HepG2 (cell line): ENCODE data around the gene GRPEL2. TPM values are rescaled to one million over a fixed set of nuclear protein-coding genes. Genes with fewer than 3 reads are reported as not detected.

Experiments
- DNMT3B ChIP-seq: conservative IDR thresholded peaks from 2 replicates; pipeline ENCODE4 v1.6.1; 2016; ENCODE audit warnings: missing biosample characterization, control low read depth
- HMGA1 ChIP-seq: sonication (generic); formaldehyde crosslinking; conservative IDR thresholded peaks from 2 replicates; pipeline ENCODE4 v1.4.0; 2020; ENCODE audit warnings: missing genetic modification reagents
- HMGXB3 ChIP-seq: sonication (generic); formaldehyde crosslinking; IDR thresholded peaks from 2 replicates; pipeline ENCODE4 v1.4.0; 2020; ENCODE audit warnings: missing genetic modification reagents, borderline replicate concordance
- MED1 ChIP-seq: sonication (generic); formaldehyde crosslinking; IDR thresholded peaks from 2 replicates; pipeline ENCODE4 v1.4.0; 2020; ENCODE audit warnings: missing genetic modification reagents
- MTA1 ChIP-seq: sonication (generic); formaldehyde crosslinking; IDR thresholded peaks from 2 replicates; pipeline ENCODE4 v1.4.0; 2020; ENCODE audit warnings: missing genetic modification reagents, mild to moderate bottlenecking, borderline replicate concordance
- RXRB ChIP-seq: IDR thresholded peaks from 2 replicates; pipeline ENCODE4 v1.6.1; 2016; ENCODE audit warnings: borderline replicate concordance, missing genetic modification reagents, missing compliant biosample characterization
- TIGD3 ChIP-seq: sonication (generic); formaldehyde crosslinking; IDR thresholded peaks from 2 replicates; pipeline ENCODE4 v1.5.1; 2020; ENCODE audit warnings: mild to moderate bottlenecking, missing genetic modification reagents, borderline replicate concordance
- ZFP36L1 ChIP-seq: sonication (generic); formaldehyde crosslinking; IDR thresholded peaks from 2 replicates; pipeline ENCODE4 v1.8.0; 2022; ENCODE audit warnings: mild to moderate bottlenecking, missing genetic modification reagents, moderate library complexity
- ZNF121 ChIP-seq: sonication (generic); formaldehyde crosslinking; IDR thresholded peaks from 2 replicates; pipeline ENCODE4 v1.5.0; 2020; ENCODE audit warnings: mild to moderate bottlenecking, missing genetic modification reagents
- ZNF17 ChIP-seq: sonication (generic); formaldehyde crosslinking; IDR thresholded peaks from 2 replicates; pipeline ENCODE4 v1.5.0; 2020; ENCODE audit warnings: mild to moderate bottlenecking, missing genetic modification reagents
- ZNF205 ChIP-seq: IDR thresholded peaks from 2 replicates; pipeline ENCODE4 v1.6.1; 2018; ENCODE audit warnings: missing biosample characterization, missing genetic modification reagents
- ZNF704 ChIP-seq: sonication (generic); formaldehyde crosslinking; IDR thresholded peaks from 2 replicates; pipeline ENCODE4 v1.8.1; 2023; ENCODE audit warnings: mild to moderate bottlenecking, inconsistent platforms, moderate library complexity, missing genetic modification reagents, borderline replicate concordance
- ZNF83 ChIP-seq: sonication (generic); formaldehyde crosslinking; IDR thresholded peaks from 2 replicates; pipeline ENCODE4 v1.4.0; 2020; ENCODE audit warnings: missing genetic modification reagents, mild to moderate bottlenecking, borderline replicate concordance
- ZSCAN29 ChIP-seq: sonication (generic); formaldehyde crosslinking; conservative IDR thresholded peaks from 2 replicates; pipeline ENCODE4 v1.4.0; 2020; ENCODE audit warnings: mild to moderate bottlenecking, missing genetic modification reagents
- ZSCAN31 ChIP-seq: sonication (generic); formaldehyde crosslinking; IDR thresholded peaks from 2 replicates; pipeline ENCODE4 v1.5.0; 2020; ENCODE audit warnings: low read depth, mild to moderate bottlenecking, missing genetic modification reagents
- polyA plus RNA-seq, 8 experiments: library from polyadenylated mRNA; depleted of rRNA in 3 of 8; stranded (reverse) in 7 of 8; unstranded in 1 of 8; fragments of >200 nt; fragmentation: Illumina TruSeq in 4 of 8; extraction: Trizol in 4 of 8; gene quantifications; 2 replicates each; pipeline versions ENCODE4 v1.2.1 to v1.2.3, GENCODE V29; 2011 to 2016; ENCODE audit warnings: low read depth in 4 of 8, missing spikeins in 1 of 8, mixed read lengths in 1 of 8; ENCODE audit not compliant: insufficient read depth in 1 of 8
- total RNA-seq, 5 experiments: library from RNA; depleted of rRNA; stranded (reverse); fragments of >200 nt; fragmentation: Illumina TruSeq; extraction: Trizol; gene quantifications; 2 replicates each; pipeline ENCODE4 v1.2.3, GENCODE V29; 2016; ENCODE audit warnings: low read depth in 1 of 5
- TF ChIP-seq, protein P1 (sequence below): sonication (generic); formaldehyde crosslinking; IDR thresholded peaks from 2 replicates; pipeline ENCODE4 v1.4.0; 2020; ENCODE audit warnings: missing genetic modification reagents
- TF ChIP-seq, protein P2 (sequence below): sonication (generic); formaldehyde crosslinking; IDR thresholded peaks from 2 replicates; pipeline ENCODE4 v1.4.0; 2020; ENCODE audit warnings: mild to moderate bottlenecking, missing genetic modification reagents
- TF ChIP-seq, protein P3 (sequence below): sonication (generic); formaldehyde crosslinking; IDR thresholded peaks from 2 replicates; pipeline ENCODE4 v1.4.0; 2020; ENCODE audit warnings: mild to moderate bottlenecking, missing genetic modification reagents

The GRPEL2 gene
- total and polyA plus RNA-seq, 2 of the 13 experiments (the other 11 are each of a cell fraction or from before 2014, with no cell fraction given): 13.1 to 16.6 TPM

- TF ChIP-seq HMGXB3 (CRISPR knock-in tag) (no peak), MED1 (CRISPR knock-in tag) (peak; percentile 51; the same call in 1 of the 2 replicates), ZNF83 (CRISPR knock-in tag) (no peak), ZSCAN29 (CRISPR knock-in tag) (no peak), HMGA1 (CRISPR knock-in tag) (no peak), MTA1 (no peak), ZNF121 (CRISPR knock-in tag) (no peak), ZFP36L1 (CRISPR knock-in tag) (no peak), ZNF17 (CRISPR knock-in tag) (no peak), ZNF205 (CRISPR knock-in tag) (no peak), DNMT3B (CRISPR knock-in tag) (no peak), ZSCAN31 (CRISPR knock-in tag) (0 out of 2 replicates have a peak, but pooled peaks have one; percentile 61), TIGD3 (CRISPR knock-in tag) (no peak), RXRB (CRISPR knock-in tag) (peak; percentile 62; the same call in 1 of the 2 replicates), ZNF704 (CRISPR knock-in tag) (peak; percentile 74; the same call in 1 of the 2 replicates)
- TF ChIP-seq, protein P1, sequence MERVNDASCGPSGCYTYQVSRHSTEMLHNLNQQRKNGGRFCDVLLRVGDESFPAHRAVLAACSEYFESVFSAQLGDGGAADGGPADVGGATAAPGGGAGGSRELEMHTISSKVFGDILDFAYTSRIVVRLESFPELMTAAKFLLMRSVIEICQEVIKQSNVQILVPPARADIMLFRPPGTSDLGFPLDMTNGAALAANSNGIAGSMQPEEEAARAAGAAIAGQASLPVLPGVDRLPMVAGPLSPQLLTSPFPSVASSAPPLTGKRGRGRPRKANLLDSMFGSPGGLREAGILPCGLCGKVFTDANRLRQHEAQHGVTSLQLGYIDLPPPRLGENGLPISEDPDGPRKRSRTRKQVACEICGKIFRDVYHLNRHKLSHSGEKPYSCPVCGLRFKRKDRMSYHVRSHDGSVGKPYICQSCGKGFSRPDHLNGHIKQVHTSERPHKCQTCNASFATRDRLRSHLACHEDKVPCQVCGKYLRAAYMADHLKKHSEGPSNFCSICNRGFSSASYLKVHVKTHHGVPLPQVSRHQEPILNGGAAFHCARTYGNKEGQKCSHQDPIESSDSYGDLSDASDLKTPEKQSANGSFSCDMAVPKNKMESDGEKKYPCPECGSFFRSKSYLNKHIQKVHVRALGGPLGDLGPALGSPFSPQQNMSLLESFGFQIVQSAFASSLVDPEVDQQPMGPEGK (CRISPR knock-in tag): peak; percentile 44; the same call in 1 of the 2 replicates
- TF ChIP-seq, protein P2, sequence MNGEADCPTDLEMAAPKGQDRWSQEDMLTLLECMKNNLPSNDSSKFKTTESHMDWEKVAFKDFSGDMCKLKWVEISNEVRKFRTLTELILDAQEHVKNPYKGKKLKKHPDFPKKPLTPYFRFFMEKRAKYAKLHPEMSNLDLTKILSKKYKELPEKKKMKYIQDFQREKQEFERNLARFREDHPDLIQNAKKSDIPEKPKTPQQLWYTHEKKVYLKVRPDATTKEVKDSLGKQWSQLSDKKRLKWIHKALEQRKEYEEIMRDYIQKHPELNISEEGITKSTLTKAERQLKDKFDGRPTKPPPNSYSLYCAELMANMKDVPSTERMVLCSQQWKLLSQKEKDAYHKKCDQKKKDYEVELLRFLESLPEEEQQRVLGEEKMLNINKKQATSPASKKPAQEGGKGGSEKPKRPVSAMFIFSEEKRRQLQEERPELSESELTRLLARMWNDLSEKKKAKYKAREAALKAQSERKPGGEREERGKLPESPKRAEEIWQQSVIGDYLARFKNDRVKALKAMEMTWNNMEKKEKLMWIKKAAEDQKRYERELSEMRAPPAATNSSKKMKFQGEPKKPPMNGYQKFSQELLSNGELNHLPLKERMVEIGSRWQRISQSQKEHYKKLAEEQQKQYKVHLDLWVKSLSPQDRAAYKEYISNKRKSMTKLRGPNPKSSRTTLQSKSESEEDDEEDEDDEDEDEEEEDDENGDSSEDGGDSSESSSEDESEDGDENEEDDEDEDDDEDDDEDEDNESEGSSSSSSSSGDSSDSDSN: no peak
- TF ChIP-seq, protein P3, sequence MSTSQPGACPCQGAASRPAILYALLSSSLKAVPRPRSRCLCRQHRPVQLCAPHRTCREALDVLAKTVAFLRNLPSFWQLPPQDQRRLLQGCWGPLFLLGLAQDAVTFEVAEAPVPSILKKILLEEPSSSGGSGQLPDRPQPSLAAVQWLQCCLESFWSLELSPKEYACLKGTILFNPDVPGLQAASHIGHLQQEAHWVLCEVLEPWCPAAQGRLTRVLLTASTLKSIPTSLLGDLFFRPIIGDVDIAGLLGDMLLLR: no peak
These were observed 36.7 kb downstream of the GRPEL2 start (continued) for GRCh38 chr5:149381986-149382338.
